Activated CD8-positive, alpha-beta memory T cell treated with anti-CD3 and anti-CD28 coated beads for 1 hour (primary cell): Measurements from ENCODE around the gene DTNB.

Experiments used
- DNase-seq, 2 donors: peaks; one replicate each; pipeline ENCODE4 v3.0.0-alpha.2; 2020; ENCODE audit warnings: low read depth in 1 of 2; ENCODE audit errors: extremely low read depth in 1 of 2

The DTNB gene

GRCh38 chr2:25355270-25355669, 318.1 kb downstream of the DTNB start:
- DNase-seq, result no peak

DNA sequence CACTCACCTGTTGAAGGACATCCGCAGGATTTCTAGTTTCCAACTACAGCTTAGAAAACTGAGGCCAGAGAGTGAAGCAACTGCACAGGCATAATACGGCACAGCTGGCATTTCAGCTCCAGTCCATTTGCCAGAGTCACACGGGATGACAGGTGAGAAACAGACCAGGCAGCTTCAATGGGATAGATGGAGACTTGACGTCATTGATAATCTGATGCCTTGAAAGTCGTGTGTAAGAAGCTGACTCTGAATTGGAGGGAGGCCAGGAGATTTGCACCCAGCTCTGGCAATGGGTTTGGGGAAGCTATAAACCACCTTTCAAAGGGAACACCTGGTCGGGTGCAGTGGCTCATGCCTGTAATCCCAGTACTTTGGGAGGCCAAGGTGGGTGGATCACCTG, 319.3 kb downstream of the DTNB start:
- no peak for DNase-seq

DNA sequence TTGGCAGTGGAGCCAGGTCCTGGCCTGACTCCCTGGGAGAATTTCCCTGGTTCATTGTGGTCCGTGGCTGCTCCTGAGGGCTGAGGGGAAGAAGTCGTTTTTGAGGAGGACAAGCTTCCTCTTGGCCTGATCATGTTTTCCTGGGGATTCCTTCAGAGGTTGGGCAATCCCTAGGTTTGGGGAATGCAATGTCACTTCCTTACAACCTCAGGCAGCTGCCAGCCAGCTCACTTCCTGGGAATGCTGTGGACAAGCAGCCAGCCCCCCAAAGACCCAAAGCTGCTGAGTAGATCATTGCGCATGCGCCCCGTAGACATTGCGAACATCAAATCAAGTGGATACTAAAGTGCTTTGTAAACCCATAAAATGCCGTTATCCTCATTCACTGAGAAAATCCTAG, 324.0 kb downstream of the DTNB start:
- DNase-seq, result no peak

DNA sequence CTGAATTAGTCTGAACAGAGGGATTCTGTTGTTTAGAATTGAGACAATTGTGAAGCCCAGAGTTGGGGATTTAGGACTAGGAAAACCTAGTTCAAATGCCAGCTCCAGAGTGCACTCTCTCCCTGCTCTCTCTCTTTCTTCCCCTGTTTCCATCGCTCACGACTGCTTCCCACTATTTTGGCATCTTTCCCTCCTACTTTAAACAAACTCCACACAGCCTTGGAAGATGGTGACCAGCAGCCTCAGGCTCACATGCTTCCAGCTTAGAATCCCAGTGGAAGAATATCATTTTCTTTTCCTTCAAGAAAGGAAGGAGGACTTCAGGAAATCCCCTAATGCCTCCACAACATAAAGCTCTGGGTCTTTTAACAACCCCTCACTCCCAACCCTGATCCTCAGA, 325.5 kb downstream of the DTNB start:
- no peak for DNase-seq

GRCh38 chr2:25347205-25347815, 326.1 kb downstream of the DTNB start:
- no peak for DNase-seq

GRCh38 chr2:25343187-25343825, 330.1 kb downstream of the DTNB start:
- no peak for DNase-seq

GRCh38 chr2:25342372-25343186, 330.8 kb downstream of the DTNB start:
- DNase-seq, result peak; percentile 46 to 70

DNA sequence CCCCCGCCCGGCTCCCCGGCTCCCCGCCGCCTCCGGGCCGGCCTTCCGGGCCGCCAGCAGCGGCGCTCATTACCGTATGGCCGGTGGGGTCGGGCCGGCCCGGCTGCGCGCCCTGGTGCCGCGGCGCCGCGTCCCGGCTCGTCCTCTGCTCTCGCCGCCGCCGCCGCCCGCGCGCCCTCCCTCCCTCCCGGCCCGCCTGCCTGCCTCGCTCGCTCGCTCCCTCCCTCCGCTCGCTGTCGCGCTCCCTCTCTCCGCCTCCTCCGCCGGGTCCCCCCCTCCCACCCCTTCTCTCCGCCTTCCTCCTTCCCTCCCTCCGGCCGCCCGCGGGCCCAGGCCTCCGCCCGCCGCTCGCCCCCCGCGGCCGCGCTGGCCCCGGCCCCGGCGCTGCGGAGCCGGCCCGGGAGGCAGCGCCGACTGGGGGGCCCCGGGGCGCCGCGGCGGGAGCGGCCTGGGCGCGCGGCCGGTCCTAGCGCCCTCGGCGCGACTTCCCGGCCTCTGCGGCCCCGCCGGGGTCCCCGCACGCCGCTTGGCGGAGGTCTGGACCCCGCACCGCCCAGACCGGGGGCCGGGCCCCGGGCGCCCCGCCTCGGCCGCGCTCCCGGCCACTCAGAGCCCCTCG, 331.5 kb downstream of the DTNB start, which contains the start of gene DNMT3A:
Gene DNMT3A (minus strand): TSS at position 173 of the 619 bp plus-strand sequence. CDS start 27,941 bp downstream, outside the sequence.
- peak in 1 of 2 donors; percentile 58 for DNase-seq

DNA sequence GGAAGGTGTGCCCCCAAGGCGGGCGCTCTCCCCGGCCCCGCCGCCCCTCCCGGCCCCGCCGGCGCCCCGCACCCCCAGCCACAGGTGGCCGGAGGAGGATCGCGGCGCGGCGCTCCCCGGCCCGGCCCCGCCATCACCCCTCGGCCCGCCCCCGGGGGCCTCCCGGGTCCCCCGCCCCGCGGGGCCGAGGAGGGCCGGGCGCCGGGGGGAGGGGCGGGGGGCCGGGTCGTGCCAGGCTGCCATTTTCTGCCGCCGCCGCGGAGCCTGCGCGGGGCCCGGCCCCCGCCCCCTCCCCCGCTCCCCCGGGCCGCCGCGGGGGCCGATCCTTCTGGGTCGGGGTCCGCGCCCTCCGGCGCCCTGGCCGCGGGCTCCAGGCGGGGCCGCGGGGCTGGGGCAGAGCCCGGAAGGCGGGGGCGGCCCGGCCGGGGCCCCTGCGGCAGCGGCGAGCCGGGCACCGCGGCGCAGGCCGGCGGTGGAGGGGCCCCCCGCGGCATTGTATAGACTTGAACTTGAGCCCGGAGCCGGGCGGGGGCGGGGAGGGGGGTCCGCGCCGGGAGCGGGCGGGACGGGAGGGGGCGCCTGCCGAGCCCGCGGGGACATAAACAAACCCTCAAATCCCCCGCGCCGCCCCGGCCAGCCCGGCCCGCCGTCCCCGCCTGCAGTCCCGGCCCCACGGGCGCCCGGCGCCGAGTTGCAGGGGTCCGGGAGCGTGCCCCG, 332.2 kb downstream of the DTNB start:
- DNase-seq, result no peak

DNA sequence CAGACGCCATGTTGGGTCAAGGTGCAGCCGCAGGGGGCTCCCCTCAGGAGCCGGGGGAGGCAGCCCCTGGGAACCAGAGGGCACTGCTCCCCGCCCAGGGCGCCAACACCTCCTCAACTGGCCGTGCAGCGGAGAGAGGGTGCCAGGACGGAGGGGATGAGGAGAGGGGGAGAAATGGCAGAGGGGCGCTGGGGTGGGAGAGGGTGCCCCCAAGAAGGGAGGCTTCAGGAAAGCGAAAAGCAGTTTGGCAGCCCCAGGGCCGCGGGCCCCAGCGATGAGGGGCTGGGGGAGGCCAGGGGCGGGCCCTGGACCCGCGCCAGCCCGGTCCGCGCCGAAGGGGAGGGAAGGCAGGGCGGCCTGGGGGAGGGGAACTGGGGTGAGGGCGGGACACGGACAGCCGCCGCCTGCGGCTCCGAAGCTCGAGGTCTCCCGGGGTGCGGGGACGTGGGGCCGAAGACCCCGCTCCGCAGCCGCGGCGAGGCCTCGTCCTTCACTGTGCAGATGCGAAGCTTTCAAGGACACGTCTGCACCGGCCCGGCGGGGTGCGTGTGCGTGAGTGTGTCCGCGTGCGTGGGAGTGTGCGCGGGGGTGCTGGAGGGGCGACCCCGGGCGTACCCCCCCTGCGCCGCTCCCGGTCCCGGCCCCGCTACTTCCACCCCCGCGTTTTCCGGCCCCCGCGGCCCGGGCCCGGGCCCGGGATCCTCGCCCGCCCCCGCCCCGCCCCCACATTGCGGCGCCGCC, 333.0 kb downstream of the DTNB start:
- no peak for DNase-seq

DNA sequence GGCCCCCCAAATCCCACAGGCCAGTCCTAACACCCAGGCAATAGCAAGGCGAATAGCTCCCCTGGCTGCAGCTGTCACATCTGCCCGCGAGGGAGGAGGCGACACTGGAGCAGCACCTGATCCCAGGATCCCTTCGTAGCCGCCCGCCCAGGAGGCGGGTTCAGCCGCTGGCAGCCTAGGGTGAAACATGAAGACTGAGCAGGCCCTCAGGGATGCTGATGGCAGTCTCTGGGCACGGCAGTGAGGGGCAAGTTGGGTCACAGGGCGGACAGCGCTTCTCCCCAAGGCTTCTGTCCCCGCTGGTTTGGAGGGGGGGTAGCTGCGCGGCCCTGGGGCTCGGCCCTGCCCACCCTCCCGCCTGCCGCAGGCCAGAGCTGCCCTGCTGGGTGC, 333.6 kb downstream of the DTNB start:
- DNase-seq, result no peak

- no peak for DNase-seq
Observed at GRCh38 chr2:25339211-25339674, 334.1 kb downstream of the DTNB start.

GRCh38 chr2:25338401-25338800, 335.0 kb downstream of the DTNB start:
- no peak for DNase-seq

DNA sequence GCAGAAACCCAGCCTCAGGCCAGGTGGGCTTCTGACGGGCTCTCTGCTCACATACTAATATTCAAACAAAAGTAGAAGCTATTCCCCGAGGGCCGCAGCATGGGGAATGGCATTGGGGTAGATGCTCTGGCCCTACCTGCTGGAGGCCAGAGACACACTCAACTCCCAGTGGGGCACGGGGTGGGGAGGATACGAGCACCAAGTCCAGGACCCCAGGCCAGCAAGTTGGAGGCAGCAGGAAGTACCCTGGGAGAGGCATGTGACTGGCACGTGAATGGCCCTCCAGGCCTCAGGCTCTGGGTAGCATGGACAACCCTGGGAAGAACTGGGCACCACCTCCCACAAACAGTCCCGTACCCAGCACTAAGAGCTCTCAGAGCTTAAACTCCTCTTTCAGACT, 335.5 kb downstream of the DTNB start:
- no peak for DNase-seq

- no peak for DNase-seq
Observed at GRCh38 chr2:25337276-25337675, 336.1 kb downstream of the DTNB start.

- no peak for DNase-seq
Observed at GRCh38 chr2:25336383-25336841, 337.0 kb downstream of the DTNB start.

DNA sequence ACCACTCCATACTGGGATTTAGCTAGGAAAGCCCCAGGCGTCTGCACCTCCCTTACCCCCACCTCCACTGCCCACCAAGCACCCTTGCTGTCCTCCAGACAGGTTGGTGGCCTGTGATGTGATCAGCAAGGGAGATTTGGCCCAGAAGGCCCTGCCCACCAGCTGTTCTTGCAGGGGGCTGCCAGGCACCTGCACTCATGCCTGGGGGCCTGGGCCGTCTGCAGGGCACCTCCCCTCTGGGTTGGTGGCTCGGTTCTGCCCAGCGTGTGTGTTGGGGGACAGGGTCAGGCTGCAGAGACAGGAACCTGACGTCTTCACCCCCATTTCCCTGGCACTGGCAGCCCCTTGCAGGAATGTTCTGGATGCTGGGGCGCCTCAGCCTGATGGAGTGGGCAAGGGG, 337.4 kb downstream of the DTNB start:
- no peak for DNase-seq

DNA sequence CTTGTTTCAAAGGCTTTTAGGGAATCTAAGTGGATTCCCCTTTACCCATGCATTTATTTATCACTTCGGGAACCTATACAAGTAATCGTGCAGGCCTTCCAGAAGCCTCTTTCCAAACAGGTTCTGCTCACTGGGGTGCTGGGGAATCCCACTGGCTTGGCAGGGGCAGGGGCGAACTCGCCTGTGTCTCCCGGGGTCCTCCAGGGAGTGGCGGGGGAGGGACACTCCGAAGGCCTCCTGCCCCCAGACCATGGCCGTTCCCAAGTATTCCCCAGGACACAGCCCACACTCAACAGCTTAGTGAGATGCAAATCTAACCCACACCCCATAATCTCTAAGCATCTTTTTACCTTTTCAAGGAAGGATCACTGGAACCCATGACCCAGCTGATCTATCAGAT, 338.2 kb downstream of the DTNB start:
- DNase-seq, result no peak

DNA sequence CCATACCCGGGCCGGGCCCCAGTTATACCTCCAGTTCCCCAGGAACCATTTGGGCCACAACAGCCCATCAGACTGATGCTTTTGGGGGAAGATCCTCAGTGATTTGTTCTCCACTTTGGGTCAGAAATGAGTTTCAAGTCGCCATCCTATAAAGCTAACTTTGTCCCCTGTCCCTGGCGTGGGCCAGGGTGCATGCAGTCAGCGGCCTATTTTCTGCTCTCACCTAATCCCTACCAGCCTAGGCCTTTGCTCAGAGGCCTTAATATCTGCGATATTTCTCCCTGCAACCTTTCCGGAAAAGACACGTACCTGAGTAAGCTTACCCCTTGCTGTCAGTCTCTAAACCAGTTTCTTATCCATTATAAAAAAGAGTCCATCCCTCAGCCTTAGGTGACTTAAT, 338.9 kb downstream of the DTNB start:
- DNase-seq, result no peak

DNA sequence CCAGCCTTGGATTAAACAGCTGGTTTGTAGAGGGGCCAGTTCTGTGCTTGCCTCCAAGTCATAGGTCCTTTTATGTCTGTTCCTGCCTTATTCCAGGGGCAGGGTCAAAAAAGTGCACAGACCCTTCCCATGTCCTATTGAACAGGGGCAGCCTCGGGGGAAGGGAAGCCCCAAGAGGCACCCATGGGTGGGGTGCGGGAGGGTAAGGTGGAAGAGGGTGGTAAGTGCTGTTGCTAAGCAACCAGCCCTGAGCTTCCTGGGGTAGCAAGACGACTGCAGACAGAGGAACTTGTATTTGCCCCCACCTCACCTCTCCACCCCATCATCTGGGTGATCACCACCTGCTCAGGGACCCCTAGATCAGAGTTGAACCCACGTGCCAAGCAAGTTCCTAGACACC, 339.4 kb downstream of the DTNB start:
- no peak for DNase-seq
